Stimulated activated CD4-positive, alpha-beta T cell treated with anti-CD3 and anti-CD28 coated beads, Interleukin-4, amount 100 ng/mL, for 1 hour (primary cell): ENCODE results near the gene CCR8.
A peak's percentile ranks its signal among the peaks of the same experiment; 100 is the strongest.
"Not testable (repeated sequence)": the region's sequence is repeated elsewhere in the genome, so short reads cannot be mapped to it uniquely, and the experiment has no call there.

Experiments used
- DNase-seq: peaks from one replicate; pipeline ENCODE4 v3.0.0-alpha.2; 2020

Gene CCR8

DNA sequence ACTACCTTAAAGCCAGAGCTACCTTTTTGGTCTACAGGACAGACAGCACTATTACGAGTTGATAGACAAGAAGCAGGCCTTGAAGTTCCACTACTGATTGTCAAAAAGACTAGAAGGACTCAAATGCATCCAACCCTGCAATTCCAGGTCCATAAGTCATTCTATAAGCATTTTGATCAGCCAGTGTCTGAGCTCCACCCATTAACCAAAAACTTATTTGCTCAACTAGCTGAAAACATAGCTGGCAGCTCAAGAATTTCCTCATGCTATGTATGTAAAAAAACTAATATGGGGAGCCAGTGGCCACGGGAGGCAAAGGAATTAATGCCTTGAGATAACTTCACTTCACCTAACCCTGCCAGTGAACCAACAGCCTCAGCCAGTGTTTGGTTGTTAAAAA lies 21.6 kb downstream of the CCR8 start:
- DNase-seq = not testable (repeated sequence)

DNA sequence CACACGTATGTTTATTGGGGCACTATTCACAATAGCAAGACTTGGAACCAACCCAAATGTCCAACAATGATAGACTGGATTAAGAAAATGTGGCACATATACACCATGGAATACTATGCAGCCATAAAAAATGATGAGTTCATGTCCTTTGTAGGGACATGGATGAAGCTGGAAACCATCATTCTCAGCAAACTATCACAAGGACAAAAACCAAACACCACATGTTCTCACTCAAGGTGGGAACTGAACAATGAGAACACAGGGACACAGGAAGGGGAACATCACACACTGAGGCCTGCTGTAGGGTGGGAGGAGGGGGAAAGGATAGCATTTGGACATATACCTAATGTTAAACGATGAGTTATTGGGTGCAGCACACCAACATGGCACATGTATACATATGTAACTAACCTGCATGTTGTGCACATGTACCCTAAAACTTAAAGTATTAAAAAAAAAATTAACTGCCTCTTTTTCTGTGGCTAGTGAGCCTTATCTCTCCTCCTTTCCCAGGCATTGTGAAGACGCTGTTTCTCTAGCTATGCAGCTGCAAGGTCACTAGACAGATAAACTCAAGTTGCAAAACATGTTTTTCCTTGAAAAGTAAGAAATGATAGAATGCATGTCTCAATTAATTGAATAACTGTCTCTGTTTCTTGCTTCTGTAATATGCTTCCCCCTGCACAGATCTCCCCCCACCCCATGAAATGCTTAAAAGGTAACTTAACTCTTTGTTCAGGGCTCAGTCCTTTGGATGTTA lies 23.8 kb downstream of the CCR8 start:
- not testable (repeated sequence) for DNase-seq

DNA sequence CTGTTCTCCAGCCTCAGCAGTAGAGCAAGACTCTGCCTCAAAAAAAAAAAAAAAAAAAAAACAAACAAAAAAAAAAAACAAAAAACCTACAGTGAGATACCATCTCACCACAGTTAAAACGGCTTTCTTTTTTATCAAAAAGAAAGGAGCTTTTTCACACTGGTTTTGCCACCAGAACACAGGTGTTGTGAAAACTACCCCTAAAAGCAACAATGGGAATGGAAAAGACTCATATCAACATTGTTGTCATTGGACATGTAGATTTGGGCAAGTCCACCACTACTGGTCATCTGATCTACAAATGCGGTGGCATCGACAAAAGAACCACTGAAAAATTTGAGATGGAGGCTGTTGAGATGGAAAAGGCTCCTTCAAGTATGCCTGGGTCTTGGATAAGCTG lies 28.8 kb downstream of the CCR8 start:
- no peak for DNase-seq

DNA sequence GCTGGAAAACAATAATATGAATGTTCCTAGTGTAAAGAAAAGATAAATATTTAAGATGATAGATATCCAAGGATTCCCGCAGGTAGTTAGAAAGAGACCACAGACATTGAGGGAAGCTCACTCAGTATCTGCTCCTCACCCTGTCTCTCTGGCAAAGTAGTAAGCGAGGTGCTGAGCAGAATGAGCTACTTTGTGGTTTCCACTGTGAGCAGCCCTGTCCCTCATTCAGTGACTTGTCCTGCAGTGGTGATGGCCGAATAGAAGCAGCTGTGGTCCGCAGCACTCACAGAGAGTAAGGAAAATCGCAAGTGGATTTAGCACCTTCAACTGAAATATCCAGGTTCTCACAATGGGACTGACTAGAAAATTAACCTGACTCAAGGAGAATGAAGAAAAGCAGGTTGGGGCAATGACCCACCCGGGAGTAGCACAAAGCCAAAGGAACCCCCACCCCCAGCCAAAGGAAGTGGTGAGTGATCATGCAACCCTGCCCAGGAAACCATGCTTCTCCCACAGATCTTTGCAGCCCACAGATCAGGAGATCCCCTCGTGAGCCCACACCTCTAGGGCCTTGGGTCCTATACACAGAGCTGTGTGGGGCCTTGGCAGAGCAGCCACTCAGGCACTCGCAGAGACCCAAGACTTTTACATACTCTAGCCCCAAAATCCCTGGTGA lies 31.9 kb downstream of the CCR8 start:
- DNase-seq = peak; percentile 35

DNA sequence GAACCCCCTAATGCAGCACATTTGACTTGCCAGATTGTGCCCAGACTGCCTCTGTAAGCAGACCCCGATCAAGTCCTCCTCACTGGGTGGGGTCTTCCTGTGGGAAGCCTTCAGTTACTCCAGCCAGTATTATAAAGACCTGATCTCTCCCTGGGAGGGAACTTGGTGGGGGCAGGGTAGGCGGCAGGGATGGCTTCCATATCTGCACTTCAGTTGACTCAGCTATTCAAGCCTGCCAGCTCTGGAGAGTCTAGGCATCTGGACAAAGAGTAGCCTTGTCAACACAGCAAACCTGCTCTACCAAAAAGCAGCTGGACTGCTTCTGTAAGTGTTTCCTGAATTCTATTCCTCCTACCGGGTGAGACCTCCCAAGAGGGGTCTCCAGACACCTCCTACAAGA lies 32.7 kb downstream of the CCR8 start:
- DNase-seq = no peak

DNA sequence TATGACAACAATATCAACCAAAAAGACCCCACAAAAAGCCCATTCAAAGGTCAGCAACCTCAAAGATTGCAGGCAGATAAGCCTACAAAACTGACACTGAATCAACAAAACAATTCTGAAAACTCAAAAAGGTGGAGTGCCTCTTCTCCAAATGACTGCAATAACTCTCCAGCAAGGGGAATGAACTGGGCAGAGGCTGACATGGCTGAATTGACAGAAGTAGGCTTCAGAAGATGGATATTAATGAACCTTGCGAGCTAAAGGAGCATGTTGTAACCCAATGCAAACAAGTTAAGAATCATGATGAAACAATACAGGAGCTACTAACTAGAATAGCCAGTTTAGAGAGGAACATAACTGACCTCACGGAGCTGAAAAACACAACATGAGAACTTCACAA lies 33.3 kb downstream of the CCR8 start:
- no peak for DNase-seq

DNA sequence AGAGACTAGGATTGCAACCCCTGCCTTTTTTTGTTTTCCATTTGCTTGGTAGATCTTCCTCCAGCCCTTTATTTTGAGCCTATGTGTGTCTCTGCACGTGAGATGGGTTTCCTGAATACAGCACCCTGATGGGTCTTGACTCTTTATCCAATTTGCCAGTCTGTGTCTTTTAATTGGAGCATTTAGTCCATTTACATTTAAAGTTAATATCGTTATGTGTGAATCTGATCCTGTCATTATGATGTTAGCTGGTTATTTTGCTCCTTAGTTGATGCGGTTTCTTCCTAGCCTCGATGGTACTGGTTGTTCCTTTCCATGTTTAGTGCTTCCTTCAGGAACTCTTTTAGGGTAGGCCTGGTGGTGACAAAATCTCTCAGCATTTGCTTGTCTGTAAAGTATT lies 40.9 kb downstream of the CCR8 start:
- not testable (repeated sequence) for DNase-seq

DNA sequence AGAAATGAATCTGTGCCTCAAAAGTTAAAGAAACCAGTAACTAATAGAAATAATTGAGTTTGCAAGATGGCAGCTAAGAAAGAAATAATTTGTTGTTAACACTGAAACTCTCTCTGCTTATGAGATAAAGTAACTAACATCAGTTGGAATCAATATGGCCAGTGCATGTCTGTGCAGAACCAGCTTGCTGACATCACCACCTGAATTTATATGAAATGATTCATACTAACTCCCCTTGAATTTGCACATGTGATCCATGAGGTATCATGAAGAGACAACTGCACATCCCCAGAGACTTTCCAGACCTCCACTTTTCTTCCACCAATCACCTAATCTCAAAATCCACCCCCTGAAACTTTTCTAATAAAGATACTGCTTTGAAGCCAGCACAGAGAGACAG lies 43.3 kb downstream of the CCR8 start:
- DNase-seq = no peak

DNA sequence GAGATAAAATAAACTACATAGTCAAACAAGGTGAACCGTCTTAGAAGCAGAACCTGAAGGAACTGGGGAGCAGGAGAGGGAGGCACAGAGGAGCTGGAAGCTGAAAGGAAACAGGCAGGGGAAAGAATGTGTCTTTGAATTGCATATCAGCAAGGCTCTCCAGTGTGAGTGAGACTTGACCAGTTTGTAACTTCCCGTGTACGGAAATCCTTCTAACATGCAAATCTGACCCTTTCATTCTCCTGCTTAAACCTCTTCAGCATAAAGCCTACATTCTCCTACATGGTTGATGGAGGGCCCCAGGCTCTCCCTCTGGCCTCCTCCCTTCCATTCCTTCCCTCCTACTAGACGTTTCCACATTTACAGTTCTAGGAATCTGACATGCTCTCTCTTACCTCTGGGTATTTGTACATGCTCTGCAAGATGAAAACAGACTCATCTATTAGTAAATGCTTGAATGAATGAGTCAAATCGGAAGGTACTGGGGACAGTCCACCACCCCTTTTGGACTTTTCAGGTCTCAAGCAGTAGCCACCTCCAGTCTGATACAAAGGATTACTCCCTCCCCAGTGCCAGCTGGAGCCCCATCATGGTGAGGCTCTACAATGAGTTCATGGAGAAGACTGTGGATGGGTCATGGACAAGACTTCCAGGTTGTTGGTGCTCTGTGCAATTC lies 47.6 kb downstream of the CCR8 start:
- DNase-seq = no peak

DNA sequence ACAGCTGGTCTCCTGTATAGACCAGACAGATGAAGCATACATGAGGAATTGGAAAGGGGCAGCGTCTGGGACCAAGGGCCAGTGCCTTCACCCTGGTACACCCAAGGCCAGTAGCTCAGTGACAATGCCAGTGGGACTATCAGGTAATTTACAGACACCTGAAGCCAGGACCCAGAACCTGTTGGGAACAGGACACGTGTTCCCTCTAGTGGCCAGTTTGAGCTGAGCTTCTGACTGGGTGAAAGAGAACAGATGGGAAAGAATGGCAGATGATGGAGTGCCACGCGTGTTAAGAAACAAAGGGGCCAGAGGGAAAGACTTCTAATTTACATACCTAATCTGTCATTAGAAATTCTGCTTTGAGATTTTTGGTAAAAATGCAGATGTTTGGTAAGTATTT lies 48.6 kb downstream of the CCR8 start:
- DNase-seq = peak; percentile 51

DNA sequence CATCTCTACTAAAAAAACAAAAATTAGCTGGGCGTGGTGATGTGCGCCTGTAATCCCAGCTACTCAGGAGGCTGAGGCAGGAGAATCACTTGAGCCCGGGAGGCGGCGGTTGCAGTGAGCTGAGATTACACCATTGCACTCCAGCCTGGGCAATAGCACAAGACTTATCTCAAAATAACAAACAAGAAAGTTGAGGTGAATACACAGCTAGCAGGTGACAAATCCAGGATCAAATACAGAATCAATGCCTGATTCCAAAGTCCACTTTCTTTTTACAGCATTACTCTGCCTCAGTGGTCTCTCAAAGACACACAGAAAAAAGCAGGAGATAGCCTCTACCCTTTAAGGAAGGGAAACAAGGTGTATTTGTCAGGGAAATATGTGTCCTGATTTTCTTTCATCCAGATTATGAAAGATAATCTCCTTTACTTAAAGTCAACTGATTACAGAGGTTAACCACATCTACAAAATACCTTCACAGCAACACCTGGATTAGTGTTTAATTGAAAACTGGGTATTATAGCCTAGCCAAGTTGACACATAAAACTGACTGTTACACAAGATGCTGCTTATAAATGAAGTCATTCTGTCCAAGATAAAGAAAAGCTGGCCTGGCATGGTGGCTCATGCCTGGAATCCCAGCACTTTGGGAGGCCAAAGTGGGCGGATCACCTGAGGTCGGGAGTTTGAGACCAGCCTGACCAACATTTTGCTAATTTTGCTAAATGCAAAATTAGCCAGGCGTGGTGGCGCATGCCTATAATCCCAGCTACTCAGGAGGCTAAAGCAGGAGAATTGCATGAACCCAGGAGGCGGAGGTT lies 49.7 kb downstream of the CCR8 start:
- DNase-seq = no peak

DNA sequence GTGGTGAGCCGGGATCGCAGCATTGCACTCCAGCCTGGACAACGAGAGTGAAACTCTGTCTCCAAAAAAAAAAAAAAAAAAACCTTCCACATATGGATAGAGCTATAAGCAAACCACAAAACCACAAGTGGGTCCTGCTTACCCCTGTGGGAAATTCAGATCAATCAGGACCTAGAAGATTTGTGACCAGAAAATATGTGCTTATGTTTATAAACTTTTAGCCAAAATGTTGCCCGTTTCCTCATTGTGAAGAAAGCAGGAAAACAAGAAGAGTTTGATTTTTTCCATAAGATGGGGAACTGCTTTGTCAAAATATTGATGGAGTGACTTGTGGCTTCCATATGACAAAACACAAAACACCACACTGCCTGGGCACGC lies 50.3 kb downstream of the CCR8 start:
- no peak for DNase-seq

DNA sequence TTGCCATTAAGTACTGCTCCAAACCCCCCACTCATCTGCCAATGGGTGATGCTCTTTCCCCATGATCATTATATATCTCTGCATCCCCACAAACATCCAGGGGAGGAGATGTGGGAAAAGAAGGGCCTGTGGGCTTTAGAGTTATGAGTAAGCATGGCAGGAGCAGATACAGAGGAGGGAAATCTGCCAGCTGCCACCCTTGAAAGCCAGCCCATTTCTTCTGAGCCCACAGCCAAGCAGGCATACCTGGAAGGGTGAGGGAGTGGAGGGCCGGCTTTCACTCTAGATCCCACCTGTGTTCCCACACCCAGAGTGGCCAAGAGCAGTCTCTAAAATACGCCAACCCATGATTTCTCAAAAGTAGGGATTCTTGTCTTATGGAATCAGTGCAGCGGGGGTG lies 51.9 kb downstream of the CCR8 start:
- no peak for DNase-seq
